Sigmoid colon (tissue), 4 donors: Measurements from ENCODE around the gene TMEM9B.

ENCODE experiments used
- CTCF ChIP-seq, 4 experiments: fragments of 450-650 bp in 3 of 4; fragments of 200-600 bp in 1 of 4; IDR thresholded peaks; one replicate each; pipeline ENCODE4 v1.5.1; 2016 to 2019; ENCODE audit warnings: antibody characterized with exemption in 4 of 4, mild to moderate bottlenecking in 3 of 4, moderate library complexity in 2 of 4
- EP300 ChIP-seq, 4 donors: sonication (generic); formaldehyde crosslinking; IDR thresholded peaks; one replicate each; pipeline ENCODE4 v1.6.1; 2017; ENCODE audit warnings: antibody characterized with exemption in 4 of 4
- POLR2A ChIP-seq, 2 donors: fragments of 450-650 bp; IDR thresholded peaks; one replicate each; pipeline ENCODE4 v1.6.1; 2016; ENCODE audit warnings: antibody characterized with exemption in 2 of 2, mild to moderate bottlenecking in 2 of 2, moderate library complexity in 2 of 2
- POLR2AphosphoS5 ChIP-seq, 4 donors: sonication (generic); formaldehyde crosslinking; IDR thresholded peaks; one replicate each; pipeline ENCODE4 v1.6.1; 2017; ENCODE audit warnings: antibody characterized with exemption in 4 of 4

- no peak for TF ChIP-seq POLR2AphosphoS5 (IDR thresholded peaks at IDR 0.05)
- TF ChIP-seq CTCF (IDR thresholded peaks at IDR 0.05) = no peak
- no peak for TF ChIP-seq EP300 (IDR thresholded peaks at IDR 0.05)
- no peak for TF ChIP-seq POLR2A (IDR thresholded peaks at IDR 0.05)
These were observed 30.3 kb downstream of the TMEM9B start for GRCh38 chr11:8933931-8934330.
